Coronary artery (tissue), 2 donors: ENCODE data around the gene ZFP37.

ENCODE experiments used
- DNase-seq: peaks from one replicate; pipeline ENCODE4 v3.0.0-alpha.2; 2017; ENCODE audit warnings: low spot score
- H3K27ac ChIP-seq, 2 donors: fragments of 200-600 bp; sonication (generic); one replicate each; pipeline ENCODE4 v1.5.1; 2016 to 2019
- H3K4me3 ChIP-seq: fragments of 200-600 bp; sonication (generic); 2 replicates; pipeline ENCODE4 v1.5.1; 2016; ENCODE audit warnings: mild to moderate bottlenecking, moderate library complexity
- CTCF ChIP-seq: fragments of 200-600 bp; sonication (generic); IDR thresholded peaks from one replicate; pipeline ENCODE4 v1.5.1; 2019; ENCODE audit warnings: antibody characterized with exemption

ZFP37 gene

DNA sequence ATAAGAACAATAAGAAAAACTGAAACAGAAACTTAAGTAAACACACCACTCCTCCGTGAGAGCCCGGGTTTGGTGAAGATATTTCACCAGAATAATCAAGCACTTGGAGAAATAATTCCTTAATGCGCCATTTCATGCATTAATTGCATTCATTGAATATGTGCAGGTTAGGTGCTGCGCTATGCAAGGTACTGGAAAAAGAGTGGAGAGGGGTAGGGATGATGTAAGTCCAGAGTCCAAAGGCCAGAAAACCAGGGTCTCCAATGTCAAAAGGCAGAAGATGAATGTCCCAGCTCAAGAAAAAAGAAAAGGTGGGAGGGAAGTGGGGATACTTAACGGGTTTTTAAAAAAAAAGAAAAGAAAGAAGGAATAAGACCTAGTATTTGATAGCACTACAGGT lies 669 bp upstream of the ZFP37 start:
- Histone ChIP-seq H3K27ac (peak overlapping the region in 1 of 2 donors; percentile 58), H3K4me3 (peak overlapping the region; percentile 80)
- DNase-seq = no peak
- TF ChIP-seq CTCF = no peak

DNA sequence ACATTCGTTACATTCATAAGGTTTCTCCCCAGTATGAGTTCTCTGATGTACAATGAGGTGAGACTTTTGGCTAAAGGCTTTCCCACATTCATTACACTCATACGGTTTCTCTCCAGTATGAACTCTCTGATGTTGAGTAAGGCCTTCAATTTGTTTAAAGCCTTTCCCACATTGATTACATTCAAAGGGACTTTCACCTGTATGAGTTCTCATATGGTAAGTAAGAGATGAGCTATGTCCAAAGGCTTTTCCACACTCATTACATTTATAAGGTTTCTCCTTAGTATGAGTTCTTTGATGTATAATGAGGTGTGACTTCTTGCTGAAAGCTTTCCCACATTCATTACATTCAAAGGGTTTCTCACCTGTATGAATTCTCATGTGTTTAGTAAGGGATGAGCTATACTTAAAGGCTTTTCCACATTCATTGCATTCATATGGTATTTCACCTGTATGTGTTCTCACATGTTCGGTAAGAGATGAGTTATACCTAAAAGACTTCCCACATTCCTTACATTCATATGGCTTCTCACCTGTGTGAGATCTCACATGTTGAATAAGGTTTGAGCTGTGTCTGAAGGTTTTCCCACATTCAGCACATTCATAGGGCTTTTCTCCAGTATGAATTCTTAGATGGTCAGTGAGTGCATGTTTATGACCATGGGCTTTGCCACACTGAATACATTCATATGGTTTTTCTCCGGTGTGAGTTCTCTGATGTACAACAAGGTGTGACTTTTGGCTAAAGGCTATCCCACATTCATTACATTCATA lies 13.5 kb downstream of the ZFP37 start:
- H3K27ac ChIP-seq = no peak overlapping the region
- no peak for TF ChIP-seq CTCF
- no peak overlapping the region for H3K4me3 ChIP-seq
- no peak for DNase-seq

- no peak for DNase-seq
- Histone ChIP-seq H3K27ac (no peak overlapping the region), H3K4me3 (no peak overlapping the region)
- no peak for TF ChIP-seq CTCF
Measured at GRCh38 chr9:113026200-113026599, 30.3 kb downstream of the ZFP37 start.

DNA sequence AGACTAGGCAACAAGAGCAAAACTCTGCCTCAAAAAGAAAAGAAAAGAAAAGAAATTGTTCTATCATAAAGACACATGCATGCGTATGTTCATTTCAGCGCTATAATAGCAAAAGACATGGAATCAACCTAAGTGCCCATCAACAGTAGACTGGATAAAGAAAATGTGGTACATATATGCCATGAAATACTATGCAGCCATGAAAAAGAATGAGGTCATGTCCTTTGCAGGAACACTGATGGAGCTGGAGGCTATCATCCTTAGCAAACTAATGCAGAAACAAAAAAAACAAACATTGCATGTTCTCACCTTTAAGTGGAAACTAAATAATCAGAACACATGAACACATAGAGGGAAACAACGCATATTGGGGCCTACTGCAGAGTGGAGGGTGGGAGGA lies 38.3 kb downstream of the ZFP37 start:
- Histone ChIP-seq H3K4me3 (no peak overlapping the region), H3K27ac (no peak overlapping the region)
- TF ChIP-seq CTCF = no peak
- DNase-seq = no peak

- TF ChIP-seq CTCF = no peak
- no peak for DNase-seq
- no peak overlapping the region for H3K27ac ChIP-seq
- peak overlapping the region; percentile 66 for H3K4me3 ChIP-seq
Measured at GRCh38 chr9:113012492-113012891, 44.0 kb downstream of the ZFP37 start.

- no peak for DNase-seq
- H3K4me3 ChIP-seq = peak within 1 kb of the TSS; percentile 66
- no peak for TF ChIP-seq CTCF
- H3K27ac ChIP-seq = no peak within 1 kb of the TSS
Measured at GRCh38 chr9:113011911-113012381, 44.6 kb downstream of the ZFP37 start, which contains the start of gene ZNF883. Gene ZNF883 (minus strand): TSS chr9:113012192.

- no peak overlapping the region for H3K4me3 ChIP-seq
- no peak for TF ChIP-seq CTCF
- no peak for DNase-seq
- no peak overlapping the region for H3K27ac ChIP-seq
Measured at GRCh38 chr9:113005777-113006176, 50.7 kb downstream of the ZFP37 start.
